Mammary epithelial cell (primary cell): Measurements from ENCODE around the gene TSC1.

Experiments used
- EZH2 ChIP-seq: IDR thresholded peaks from 2 replicates; pipeline ENCODE4 v1.6.1; 2012; ENCODE audit warnings: low read length, inconsistent platforms, borderline replicate concordance
- TF ChIP-seq, protein P1 (sequence below), 2 donors: IDR thresholded peaks in 1 of 2; conservative IDR thresholded peaks in 1 of 2; 2 replicates each; pipeline ENCODE4 v1.5.1; 2011 to 2012; ENCODE audit warnings: inconsistent platforms in 2 of 2, low read length in 2 of 2, mild to moderate bottlenecking in 2 of 2, control low read depth in 1 of 2, low read depth in 1 of 2; ENCODE audit not compliant: insufficient read depth in 1 of 2; ENCODE audit errors: extremely low read depth in 1 of 2

DNA sequence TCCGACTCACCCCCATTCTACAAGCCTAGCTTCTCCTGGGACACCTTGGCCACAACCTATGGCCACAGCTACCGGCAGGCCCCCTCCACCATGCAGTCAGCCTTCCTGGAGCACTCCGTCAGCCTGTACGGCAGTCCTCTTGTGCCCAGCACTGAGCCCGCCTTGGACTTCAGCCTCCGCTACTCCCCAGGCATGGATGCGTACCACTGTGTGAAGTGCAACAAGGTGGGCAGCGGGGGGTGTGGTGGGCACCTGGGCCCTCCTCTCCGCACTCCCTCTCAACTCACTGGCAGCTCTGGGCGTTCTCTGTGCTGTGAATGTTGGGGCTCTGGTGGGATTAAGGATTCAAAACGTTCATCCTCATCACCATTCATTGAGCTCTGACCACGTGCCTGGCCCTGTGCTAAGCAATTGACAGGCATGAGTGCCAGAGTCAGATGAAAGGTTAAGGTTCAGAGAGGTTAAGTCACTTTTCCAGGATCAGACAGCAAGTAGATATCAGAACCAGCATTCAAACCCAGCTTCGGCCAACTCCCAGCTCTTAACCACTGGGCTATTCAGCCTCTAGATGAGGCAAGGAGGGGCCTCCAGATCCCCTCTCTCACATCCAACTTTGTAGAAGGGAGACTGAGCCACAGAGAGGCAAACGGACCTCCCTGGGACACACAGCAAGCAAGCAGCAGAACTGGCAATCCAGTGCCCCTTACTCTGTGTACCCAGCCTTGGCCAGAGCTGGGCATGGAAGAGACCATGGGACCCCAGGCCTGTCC is 44.0 kb upstream of the TSC1 start:
- TF ChIP-seq, protein P1, sequence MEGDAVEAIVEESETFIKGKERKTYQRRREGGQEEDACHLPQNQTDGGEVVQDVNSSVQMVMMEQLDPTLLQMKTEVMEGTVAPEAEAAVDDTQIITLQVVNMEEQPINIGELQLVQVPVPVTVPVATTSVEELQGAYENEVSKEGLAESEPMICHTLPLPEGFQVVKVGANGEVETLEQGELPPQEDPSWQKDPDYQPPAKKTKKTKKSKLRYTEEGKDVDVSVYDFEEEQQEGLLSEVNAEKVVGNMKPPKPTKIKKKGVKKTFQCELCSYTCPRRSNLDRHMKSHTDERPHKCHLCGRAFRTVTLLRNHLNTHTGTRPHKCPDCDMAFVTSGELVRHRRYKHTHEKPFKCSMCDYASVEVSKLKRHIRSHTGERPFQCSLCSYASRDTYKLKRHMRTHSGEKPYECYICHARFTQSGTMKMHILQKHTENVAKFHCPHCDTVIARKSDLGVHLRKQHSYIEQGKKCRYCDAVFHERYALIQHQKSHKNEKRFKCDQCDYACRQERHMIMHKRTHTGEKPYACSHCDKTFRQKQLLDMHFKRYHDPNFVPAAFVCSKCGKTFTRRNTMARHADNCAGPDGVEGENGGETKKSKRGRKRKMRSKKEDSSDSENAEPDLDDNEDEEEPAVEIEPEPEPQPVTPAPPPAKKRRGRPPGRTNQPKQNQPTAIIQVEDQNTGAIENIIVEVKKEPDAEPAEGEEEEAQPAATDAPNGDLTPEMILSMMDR (conservative IDR thresholded peaks at IDR 0.05 in 1 of 2, IDR thresholded peaks at IDR 0.05 in 1 of 2; ENCODE audit: extremely low read depth in 1 of 2, insufficient read depth in 1 of 2, low read depth in 1 of 2, low read length in 2 of 2): no peak
- TF ChIP-seq EZH2: no peak
